Measurements from ENCODE around the gene NLRP9. TPM values are rescaled to one million over a fixed set of nuclear protein-coding genes. Genes with fewer than 3 reads are reported as not detected.
A peak's percentile ranks its signal among the peaks of the same experiment; 100 is the strongest.

NLRP9 gene
- total and polyA plus RNA-seq, 2 of the 13 experiments (the other 11 are each of a cell fraction or from before 2014, with no cell fraction given): not detected

DNA sequence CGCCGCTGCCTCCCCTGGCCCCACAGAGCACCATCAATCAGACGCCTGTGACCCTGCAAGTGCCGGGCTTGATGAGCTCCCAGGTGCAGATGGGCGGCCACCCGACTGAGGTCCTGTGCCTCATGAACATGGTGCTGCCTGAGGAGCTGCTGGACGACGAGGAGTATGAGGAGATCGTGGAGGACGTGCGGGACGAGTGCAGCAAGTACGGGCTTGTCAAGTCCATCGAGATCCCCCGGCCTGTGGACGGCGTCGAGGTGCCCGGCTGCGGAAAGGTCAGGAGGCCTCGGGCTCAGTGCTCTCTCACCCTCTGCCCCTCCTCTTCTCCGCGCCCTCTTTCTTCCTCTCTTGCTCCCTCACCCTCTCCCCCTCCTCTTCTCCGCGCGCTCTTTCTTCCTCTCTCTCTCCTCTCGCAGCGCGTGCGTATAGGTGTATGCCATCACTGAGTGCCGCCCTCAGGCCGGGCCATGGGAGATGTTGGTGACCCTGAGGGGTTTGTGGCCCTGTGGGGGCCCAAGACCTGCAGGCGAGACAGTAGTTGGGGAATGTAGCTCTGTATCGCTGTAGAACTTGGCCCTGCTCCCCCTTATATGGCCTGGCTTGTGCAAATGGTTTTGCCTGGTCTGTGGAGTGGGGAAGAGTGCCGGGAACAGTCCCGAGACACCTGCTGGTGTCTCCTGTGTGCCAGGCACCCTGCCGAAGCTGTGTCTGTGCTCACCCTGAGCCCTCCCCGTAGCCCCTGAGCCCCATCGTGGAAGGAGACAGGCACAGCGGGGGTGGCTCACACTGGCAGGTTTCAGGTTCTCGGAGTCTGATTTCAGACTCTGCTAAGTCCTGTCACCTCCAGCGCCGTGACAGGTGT, 68.6 kb downstream of the NLRP9 start:
- ChIA-PET CTCF (ENCODE audit: low intra/inter-chr PET ratio, low total read pairs) (no interaction called here), POLR2A (interaction anchor here (1.0 kb wide), 1 partner anchor 15 kb away, joined by 5 read pairs; the partner anchor contains the start of gene U2AF2)
- no peaks in the 10 kb centered on the region for H3K27me3 ChIP-seq (ENCODE audit: control insufficient read depth in 1 of 2, insufficient read depth in 2 of 2, low read length in 2 of 2)
- H3K4me2 ChIP-seq (ENCODE audit: low read depth, low read length): no peak overlapping the region
- H2AFZ ChIP-seq (ENCODE audit: low read length): no peak overlapping the region
- no peak overlapping the region for H3K27ac ChIP-seq (ENCODE audit: extremely low read length, insufficient read depth, low read length)
- no peak overlapping the region for H3K4me3 ChIP-seq (replicated peaks in 1 of 3; ENCODE audit: insufficient read depth in 1 of 3, low read depth in 2 of 3, low read length in 3 of 3)
- 0 out of 4 replicates have a peak, but pooled peaks of 1 of the 2 experiments have one; percentile 23 for TF ChIP-seq POLR2A (IDR thresholded peaks at IDR 0.05; ENCODE audit: insufficient read depth in 1 of 2, low read depth in 2 of 2, low read length in 2 of 2)
- peak; percentile 59 for TF ChIP-seq AGO2 (optimal IDR thresholded peaks at IDR 0.05; ENCODE audit: low read depth, low read length)
- no peak for TF ChIP-seq SRY (CRISPR knock-in tag; IDR thresholded peaks at IDR 0.05)
- no peak for TF ChIP-seq ZNF484 (CRISPR knock-in tag; IDR thresholded peaks at IDR 0.05; ENCODE audit: borderline replicate concordance, low read depth)
- H3K4me1 ChIP-seq (ENCODE audit: insufficient read depth, low read length): peaks cover 23% of the 10 kb centered on the region
- H3K36me3 ChIP-seq (replicated peaks in 1 of 2; ENCODE audit: control insufficient read depth in 1 of 2, insufficient read depth in 2 of 2, low read length in 2 of 2): peaks cover 42 to 66% of the 10 kb centered on the region in 2 experiments; a peak in 4 of 5 replicates
- in situ Hi-C loops (cut with HindIII; ENCODE audit: extremely low pct_ligation_motif_present, low pct_unique_long_range_greater_than_20kb): no loop called here
- no peaks in the 10 kb centered on the region for H3K9me3 ChIP-seq (ENCODE audit: low read length)
- H3K79me2 ChIP-seq (ENCODE audit: insufficient read depth, low read length): peaks cover 54% of the 10 kb centered on the region
- H3K9ac ChIP-seq (ENCODE audit: insufficient read depth, low read depth, low read length): no peak overlapping the region
- ATAC-seq (no peak), FAIRE-seq (no peak), DNase-seq (ENCODE audit: low spot score) (no peak)
- no TSS peak for BruUV-seq (replicated peaks)
- WGBS (ENCODE audit: low lambda C conversion rate): 94% methylated on average over 37 of the region's 43 CpGs
- intact Hi-C loops (cut with micrococcal nuclease; ENCODE audit: unreplicated experiment): no loop called here
- peaks cover 54% of the 10 kb centered on the region for H4K20me1 ChIP-seq (ENCODE audit: insufficient read depth, low read length)

DNA sequence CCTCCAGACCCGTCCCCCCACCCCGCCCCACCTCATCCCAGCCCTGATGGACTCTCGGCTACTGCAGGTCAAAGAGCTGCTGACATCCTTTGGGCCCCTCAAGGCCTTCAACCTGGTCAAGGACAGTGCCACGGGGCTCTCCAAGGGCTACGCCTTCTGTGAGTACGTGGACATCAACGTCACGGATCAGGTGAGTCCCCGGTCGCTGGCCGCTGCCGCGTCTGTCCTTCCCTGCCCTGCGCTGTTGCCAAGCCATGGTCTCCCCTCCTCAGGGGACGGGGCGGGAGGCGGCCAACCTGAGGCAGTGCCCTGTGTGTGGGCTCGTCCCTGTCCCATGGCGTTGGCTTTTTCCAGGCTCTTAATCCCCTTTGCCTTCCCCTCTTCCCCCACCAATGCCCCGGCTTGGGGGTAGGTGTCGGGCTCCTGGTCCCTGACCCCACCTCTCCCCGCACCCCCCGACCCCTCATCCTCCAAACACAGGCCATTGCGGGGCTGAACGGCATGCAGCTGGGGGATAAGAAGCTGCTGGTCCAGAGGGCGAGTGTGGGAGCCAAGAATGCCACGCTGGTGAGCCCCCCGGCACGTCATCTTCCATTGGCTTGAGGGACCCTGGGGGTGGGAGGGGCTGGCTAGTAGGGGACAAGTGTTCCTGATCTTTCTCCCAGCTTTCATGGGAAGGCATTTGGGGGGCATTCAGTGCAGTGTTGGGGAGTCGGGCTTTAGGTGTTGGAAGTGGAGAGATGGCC, 69.4 kb downstream of the NLRP9 start:
- H3K9me3 ChIP-seq (ENCODE audit: low read length): no peaks in the 10 kb centered on the region
- 93% methylated on average over 18 of the region's 30 CpGs for WGBS (ENCODE audit: low lambda C conversion rate)
- in situ Hi-C loops (cut with HindIII; ENCODE audit: extremely low pct_ligation_motif_present, low pct_unique_long_range_greater_than_20kb) (no loop called here), intact Hi-C loops (cut with micrococcal nuclease; ENCODE audit: unreplicated experiment) (no loop called here)
- no peak overlapping the region for H2AFZ ChIP-seq (ENCODE audit: low read length)
- DNase-seq (ENCODE audit: low spot score): no peak
- POLR2A ChIA-PET: interaction anchor here (0.9 to 1.0 kb wide), 2 partner anchors 14 kb away, joined by 4 to 5 read pairs; partner anchors contain the start of gene U2AF2
- no peak overlapping the region for H3K9ac ChIP-seq (ENCODE audit: insufficient read depth, low read depth, low read length)
- no peak overlapping the region for H3K4me3 ChIP-seq (replicated peaks in 1 of 3; ENCODE audit: insufficient read depth in 1 of 3, low read depth in 2 of 3, low read length in 3 of 3)
- peaks cover 48 to 74% of the 10 kb centered on the region in 2 experiments for H3K36me3 ChIP-seq (replicated peaks in 1 of 2; ENCODE audit: control insufficient read depth in 1 of 2, insufficient read depth in 2 of 2, low read length in 2 of 2)
- peaks cover 54% of the 10 kb centered on the region for H3K79me2 ChIP-seq (ENCODE audit: insufficient read depth, low read length)
- no TSS peak for BruUV-seq (replicated peaks)
- peaks cover 18% of the 10 kb centered on the region for H3K4me1 ChIP-seq (ENCODE audit: insufficient read depth, low read length)
- H3K27me3 ChIP-seq (ENCODE audit: control insufficient read depth in 1 of 2, insufficient read depth in 2 of 2, low read length in 2 of 2): no peaks in the 10 kb centered on the region
- H3K27ac ChIP-seq (ENCODE audit: extremely low read length, insufficient read depth, low read length): no peak overlapping the region
- H3K4me2 ChIP-seq (ENCODE audit: low read depth, low read length): no peak overlapping the region
- FAIRE-seq: no peak
- no peak for ATAC-seq
- H4K20me1 ChIP-seq (ENCODE audit: insufficient read depth, low read length): peaks cover 59% of the 10 kb centered on the region
- no peak for TF ChIP-seq ZFY (CRISPR knock-in tag; IDR thresholded peaks at IDR 0.05)
- TF ChIP-seq FOXA3 (CRISPR knock-in tag; IDR thresholded peaks at IDR 0.05): no peak
- no peak for TF ChIP-seq RBFOX2 (IDR thresholded peaks at IDR 0.05; ENCODE audit: low read depth, low read length)
- TF ChIP-seq ADNP (CRISPR knock-in tag; IDR thresholded peaks at IDR 0.05): no peak
- peak; percentile 61 for TF ChIP-seq AGO2 (optimal IDR thresholded peaks at IDR 0.05; ENCODE audit: low read depth, low read length)
- no peak for TF ChIP-seq ZNF260 (CRISPR knock-in tag; IDR thresholded peaks at IDR 0.05; ENCODE audit: borderline replicate concordance, low read depth)
- TF ChIP-seq ZNF552 (CRISPR knock-in tag; IDR thresholded peaks at IDR 0.05; ENCODE audit: borderline replicate concordance): no peak
- CTCF ChIA-PET (ENCODE audit: low intra/inter-chr PET ratio, low total read pairs): no interaction called here
